AG04449 (cell line): ENCODE measurements around the gene KCNJ6.

ENCODE experiments used
- CTCF ChIA-PET: fragments of 350-600 bp; formaldehyde crosslinking; extraction: SDS; loops from one replicate; lab custom pipeline; 2021; ENCODE audit warnings: antibody characterized with exemption; lab: Yijun Ruan, JAX
- POLR2A ChIA-PET: fragments of 400-600, 350-600 bp; formaldehyde crosslinking; extraction: SDS; loops from one replicate; lab custom pipeline; 2020; ENCODE audit warnings: antibody characterized with exemption, inconsistent platforms; lab: Yijun Ruan, JAX
- DNase-seq: peaks from one replicate; pipeline ENCODE4 v3.0.0-alpha.2; 2010; ENCODE audit warnings: low read depth, low spot score
- H3K4me3 ChIP-seq: 2 replicates; pipeline ENCODE4 v1.5.1; 2011; ENCODE audit warnings: low read depth, mild to moderate bottlenecking, control low read depth, low read length
- TF ChIP-seq, protein P1 (sequence below): IDR thresholded peaks from one replicate; pipeline ENCODE4 v1.5.1; 2011; ENCODE audit warnings: mild to moderate bottlenecking, moderate library complexity, low read length, control low read depth, inconsistent platforms; ENCODE audit not compliant: insufficient read depth; ENCODE audit errors: missing control alignments

The KCNJ6 gene

DNA sequence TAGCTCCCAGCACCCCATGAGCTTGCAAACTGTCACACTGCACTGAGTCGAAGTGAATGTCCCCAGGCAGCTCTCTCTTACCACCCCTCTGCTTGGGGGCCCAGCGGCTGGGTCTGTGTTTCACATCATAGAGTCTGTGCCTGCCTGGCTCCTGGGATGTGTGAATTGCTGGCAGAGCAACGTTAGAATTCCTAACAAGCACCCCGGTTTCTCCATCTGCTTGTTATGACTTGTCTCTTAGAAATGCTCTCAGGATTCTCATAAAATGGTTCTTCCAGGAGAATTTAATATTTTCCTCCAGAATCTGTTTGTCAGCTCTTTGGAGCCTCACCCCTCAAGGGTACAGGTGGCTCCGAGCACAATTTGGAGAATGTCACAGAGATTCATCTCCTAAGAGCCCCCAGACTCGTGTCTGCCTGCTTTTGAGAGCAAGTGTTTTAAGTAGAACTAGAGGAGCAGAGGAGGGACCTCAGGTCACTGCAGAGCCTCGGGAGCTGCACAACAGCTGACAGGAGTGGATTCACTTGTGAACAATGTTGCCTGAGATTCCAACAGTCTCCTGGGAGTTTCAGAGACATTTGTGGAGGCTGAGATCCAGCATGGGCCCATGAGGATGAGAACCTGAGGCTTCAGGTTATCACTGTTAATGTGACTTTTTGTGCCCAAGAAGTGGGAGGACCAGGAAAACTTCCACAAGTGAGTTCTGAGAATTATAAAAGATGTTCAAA is 131.5 kb downstream of the KCNJ6 start:
- CTCF ChIA-PET: no interaction called here
- TF ChIP-seq, protein P1, sequence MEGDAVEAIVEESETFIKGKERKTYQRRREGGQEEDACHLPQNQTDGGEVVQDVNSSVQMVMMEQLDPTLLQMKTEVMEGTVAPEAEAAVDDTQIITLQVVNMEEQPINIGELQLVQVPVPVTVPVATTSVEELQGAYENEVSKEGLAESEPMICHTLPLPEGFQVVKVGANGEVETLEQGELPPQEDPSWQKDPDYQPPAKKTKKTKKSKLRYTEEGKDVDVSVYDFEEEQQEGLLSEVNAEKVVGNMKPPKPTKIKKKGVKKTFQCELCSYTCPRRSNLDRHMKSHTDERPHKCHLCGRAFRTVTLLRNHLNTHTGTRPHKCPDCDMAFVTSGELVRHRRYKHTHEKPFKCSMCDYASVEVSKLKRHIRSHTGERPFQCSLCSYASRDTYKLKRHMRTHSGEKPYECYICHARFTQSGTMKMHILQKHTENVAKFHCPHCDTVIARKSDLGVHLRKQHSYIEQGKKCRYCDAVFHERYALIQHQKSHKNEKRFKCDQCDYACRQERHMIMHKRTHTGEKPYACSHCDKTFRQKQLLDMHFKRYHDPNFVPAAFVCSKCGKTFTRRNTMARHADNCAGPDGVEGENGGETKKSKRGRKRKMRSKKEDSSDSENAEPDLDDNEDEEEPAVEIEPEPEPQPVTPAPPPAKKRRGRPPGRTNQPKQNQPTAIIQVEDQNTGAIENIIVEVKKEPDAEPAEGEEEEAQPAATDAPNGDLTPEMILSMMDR: no peak
- POLR2A ChIA-PET: no interaction called here
- H3K4me3 ChIP-seq: no peak overlapping the region
- DNase-seq: no peak

DNA sequence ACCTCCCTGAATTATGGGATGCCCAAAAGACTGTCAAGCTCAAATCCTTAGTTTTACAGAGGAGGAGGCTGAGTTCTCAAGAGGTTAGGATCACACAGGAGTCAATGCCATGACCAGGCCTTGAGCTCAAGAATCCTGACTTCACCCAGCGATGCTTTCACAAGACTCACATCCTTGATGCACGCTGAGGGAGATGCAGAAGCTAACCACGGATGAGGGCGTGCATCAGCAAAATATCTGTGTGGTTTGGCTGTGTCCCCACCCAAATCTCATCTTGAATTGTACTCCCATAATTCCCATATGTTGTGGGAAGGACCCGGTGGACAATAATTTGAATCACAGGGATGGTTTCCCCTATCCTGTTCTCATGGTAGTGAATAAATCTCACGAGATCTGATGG is 133.2 kb downstream of the KCNJ6 start:
- no peak overlapping the region for H3K4me3 ChIP-seq
- CTCF ChIA-PET: no interaction called here
- POLR2A ChIA-PET: no interaction called here
- no peak for DNase-seq
- TF ChIP-seq, protein P1: no peak

DNA sequence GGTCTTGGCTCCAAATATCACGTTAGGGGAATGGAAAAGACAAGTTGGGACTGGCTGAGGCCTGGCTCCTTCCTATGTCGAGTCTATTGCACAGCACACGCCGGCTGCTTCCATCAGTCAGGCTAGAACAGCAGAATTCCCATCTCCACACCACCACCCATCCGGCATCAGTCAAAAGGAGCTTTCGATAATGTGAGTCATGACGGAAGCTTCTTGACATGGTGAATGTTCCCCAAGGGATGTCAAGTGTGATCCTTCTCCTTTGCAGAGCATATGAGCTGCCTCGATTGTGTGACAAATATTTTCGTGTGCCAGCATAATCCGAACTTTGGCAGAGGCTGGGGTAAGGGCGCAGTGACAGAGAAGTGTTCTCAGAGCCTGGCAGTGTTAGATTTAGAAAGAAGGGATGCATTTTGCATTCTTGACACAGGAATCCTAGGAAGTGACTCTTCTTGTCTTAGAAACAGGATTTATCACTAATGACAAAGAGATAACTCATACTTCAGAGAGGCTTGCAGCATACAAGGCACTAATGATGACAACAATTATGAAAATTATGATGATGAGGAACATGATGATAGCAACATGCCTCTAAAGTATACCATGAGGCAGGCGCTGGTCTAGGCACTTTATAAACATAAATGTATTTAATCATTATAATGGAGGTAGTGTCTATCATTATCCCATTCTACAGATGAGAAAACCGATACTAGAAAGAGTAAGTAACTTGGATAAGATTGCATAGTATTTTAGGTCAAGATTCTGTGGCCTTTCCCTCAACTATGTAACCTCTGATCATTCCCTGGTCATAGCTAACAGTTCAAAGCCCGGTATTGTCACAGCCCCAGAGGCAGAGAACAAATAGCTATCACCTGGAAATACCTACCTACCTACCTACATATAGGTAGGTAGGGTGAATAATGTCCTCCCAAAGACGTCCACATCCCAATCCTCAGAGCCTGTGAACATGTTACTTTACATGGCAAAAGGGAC is 135.0 kb downstream of the KCNJ6 start:
- CTCF ChIA-PET: no interaction called here
- POLR2A ChIA-PET: no interaction called here
- no peak overlapping the region for H3K4me3 ChIP-seq
- TF ChIP-seq, protein P1: no peak
- DNase-seq: no peak

DNA sequence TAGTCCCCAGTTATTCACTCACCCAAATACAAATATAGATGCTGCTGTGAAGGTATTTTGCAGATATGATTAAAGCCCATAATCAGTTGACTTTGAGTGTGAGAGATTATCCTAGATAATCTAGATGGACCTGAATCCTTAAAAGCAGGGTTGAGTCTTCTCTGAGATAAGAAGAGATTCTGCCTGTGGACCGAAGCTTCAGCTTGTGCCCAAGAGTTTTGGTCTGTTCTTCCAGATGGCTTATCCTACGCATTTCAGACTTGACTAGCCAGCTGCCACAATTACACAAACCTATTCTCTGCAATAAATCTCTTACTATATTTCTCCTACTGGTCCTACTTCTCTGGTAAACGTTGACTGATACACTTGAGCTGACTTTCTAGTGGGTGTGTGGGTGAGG is 145.1 kb downstream of the KCNJ6 start:
- POLR2A ChIA-PET: no interaction called here
- CTCF ChIA-PET: no interaction called here
- TF ChIP-seq, protein P1: no peak

DNA sequence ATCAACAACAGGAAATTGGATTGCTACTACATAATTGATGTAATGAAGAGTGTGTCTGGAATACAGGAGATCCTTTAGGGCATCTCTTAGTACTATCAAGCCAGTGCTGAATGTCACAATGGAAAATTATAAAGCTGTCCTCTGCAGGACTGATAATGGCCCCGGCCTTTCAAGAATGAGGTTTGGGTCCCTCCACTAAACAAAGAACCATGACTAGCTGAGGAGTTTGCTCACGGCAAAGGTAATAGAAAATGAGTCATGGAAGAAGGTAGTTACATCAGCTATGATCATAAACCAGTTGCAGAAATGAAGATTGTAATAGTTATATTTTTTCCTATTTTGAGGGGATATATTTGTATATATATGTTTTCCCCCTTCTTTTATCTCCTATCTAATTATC is 145.8 kb downstream of the KCNJ6 start:
- TF ChIP-seq, protein P1: no peak
- DNase-seq: no peak
- H3K4me3 ChIP-seq: no peak overlapping the region
- ChIA-PET POLR2A (no interaction called here), CTCF (no interaction called here)

More for the DNA sequence above, 145.1 kb downstream of the KCNJ6 start:
- DNase-seq: no peak
- H3K4me3 ChIP-seq: no peak overlapping the region

DNA sequence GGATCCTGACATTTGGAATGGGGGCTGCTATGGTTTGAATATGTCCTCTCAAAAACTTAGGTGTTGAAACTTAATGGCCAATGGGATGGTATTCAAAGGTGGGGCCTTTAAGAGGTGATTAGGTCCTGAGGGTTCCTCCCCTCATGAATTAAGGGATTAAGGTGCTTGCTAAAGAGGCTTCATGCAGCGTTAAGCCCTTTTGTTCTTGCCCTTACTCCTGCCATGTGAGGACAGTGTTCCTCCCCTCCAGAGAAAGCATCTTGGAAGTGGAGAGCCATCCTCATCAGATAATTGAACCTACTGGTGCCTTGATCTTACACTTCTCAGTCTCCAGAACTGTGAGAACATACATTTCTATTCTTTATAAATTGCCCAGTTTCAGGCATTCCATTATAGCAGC is 146.6 kb downstream of the KCNJ6 start:
- no peak overlapping the region for H3K4me3 ChIP-seq
- no peak for DNase-seq
- ChIA-PET POLR2A (no interaction called here), CTCF (interaction anchor here (0.9 to 1.0 kb wide), 2 partner anchors 11 to 95 kb away, joined by 3 to 4 read pairs; no protein-coding TSS in a partner anchor)
- TF ChIP-seq, protein P1: no peak
